Loucy (cell line): ENCODE results near the gene DNAJC2.

Experiments
- H2AFZ ChIP-seq: fragments of 200-600 bp; sonication (generic); 2 replicates; pipeline ENCODE4 v1.6.0; 2016; ENCODE audit warnings: antibody characterized with exemption, mild to moderate bottlenecking, low read length, moderate library complexity
- H3F3A ChIP-seq: fragments of 200-600 bp; 2 replicates; pipeline ENCODE4 v1.6.0; 2016; ENCODE audit warnings: antibody characterized with exemption, low read depth, mild to moderate bottlenecking
- H3K27me3 ChIP-seq: fragments of 200-600 bp; sonication (generic); 2 replicates; pipeline ENCODE4 v1.6.1; 2014; ENCODE audit warnings: low read length, mild to moderate bottlenecking; ENCODE audit not compliant: insufficient read depth, poor library complexity, severe bottlenecking
- H3K36me3 ChIP-seq: fragments of 200-600 bp; sonication (generic); 2 replicates; pipeline ENCODE4 v1.6.1; 2016; ENCODE audit warnings: low read length; ENCODE audit not compliant: insufficient read depth
- H3K4me1 ChIP-seq: fragments of 200-600 bp; sonication (generic); 2 replicates; pipeline ENCODE4 v1.5.1; 2014; ENCODE audit warnings: low read length, mild to moderate bottlenecking; ENCODE audit not compliant: insufficient read depth, poor library complexity, severe bottlenecking
- H3K4me2 ChIP-seq: fragments of 200-600 bp; sonication (generic); 2 replicates; pipeline ENCODE4 v1.6.0; 2014; ENCODE audit warnings: antibody characterized with exemption, low read length, low read depth, mild to moderate bottlenecking; ENCODE audit not compliant: poor library complexity, severe bottlenecking
- H3K4me3 ChIP-seq: fragments of 200-600 bp; sonication (generic); 2 replicates; pipeline ENCODE4 v1.5.1; 2014; ENCODE audit warnings: low read length, mild to moderate bottlenecking, mixed read lengths; ENCODE audit not compliant: poor library complexity, severe bottlenecking
- H3K79me2 ChIP-seq: fragments of 200-600 bp; sonication (generic); 2 replicates; pipeline ENCODE4 v1.6.1; 2014; ENCODE audit warnings: low read length; ENCODE audit not compliant: insufficient read depth
- H3K9ac ChIP-seq: fragments of 200-600 bp; sonication (generic); 2 replicates; pipeline ENCODE4 v1.6.0; 2014; ENCODE audit warnings: mild to moderate bottlenecking, low read depth, low read length, moderate library complexity; ENCODE audit not compliant: poor library complexity, severe bottlenecking
- H3K9me2 ChIP-seq: fragments of 200-600 bp; sonication (generic); replicated peaks from 2 replicates; pipeline ENCODE4 v1.6.1; 2016; ENCODE audit warnings: low read depth, low read length, mixed read lengths
- H3K9me3 ChIP-seq: fragments of 200-600 bp; sonication (generic); 2 replicates; pipeline ENCODE4 v1.6.1; 2014; ENCODE audit warnings: mild to moderate bottlenecking, antibody characterized with exemption, low read length, low read depth; ENCODE audit not compliant: insufficient read depth
- H4K20me1 ChIP-seq: fragments of 200-600 bp; sonication (generic); 2 replicates; pipeline ENCODE4 v1.6.0; 2014; ENCODE audit warnings: antibody characterized with exemption, low read length, mild to moderate bottlenecking; ENCODE audit not compliant: insufficient read depth, poor library complexity, severe bottlenecking
- EZH2phosphoT487 ChIP-seq: fragments of 200-600 bp; IDR thresholded peaks from 2 replicates; pipeline ENCODE4 v1.6.1; 2018; ENCODE audit warnings: antibody characterized with exemption, mild to moderate bottlenecking, moderate library complexity, borderline replicate concordance
- TF ChIP-seq, protein P1 (sequence below): fragments of 200-600 bp; sonication (generic); conservative IDR thresholded peaks from 2 replicates; pipeline ENCODE4 v1.5.1; 2014; ENCODE audit warnings: mild to moderate bottlenecking, antibody characterized with exemption, low read length

The DNAJC2 gene

DNA sequence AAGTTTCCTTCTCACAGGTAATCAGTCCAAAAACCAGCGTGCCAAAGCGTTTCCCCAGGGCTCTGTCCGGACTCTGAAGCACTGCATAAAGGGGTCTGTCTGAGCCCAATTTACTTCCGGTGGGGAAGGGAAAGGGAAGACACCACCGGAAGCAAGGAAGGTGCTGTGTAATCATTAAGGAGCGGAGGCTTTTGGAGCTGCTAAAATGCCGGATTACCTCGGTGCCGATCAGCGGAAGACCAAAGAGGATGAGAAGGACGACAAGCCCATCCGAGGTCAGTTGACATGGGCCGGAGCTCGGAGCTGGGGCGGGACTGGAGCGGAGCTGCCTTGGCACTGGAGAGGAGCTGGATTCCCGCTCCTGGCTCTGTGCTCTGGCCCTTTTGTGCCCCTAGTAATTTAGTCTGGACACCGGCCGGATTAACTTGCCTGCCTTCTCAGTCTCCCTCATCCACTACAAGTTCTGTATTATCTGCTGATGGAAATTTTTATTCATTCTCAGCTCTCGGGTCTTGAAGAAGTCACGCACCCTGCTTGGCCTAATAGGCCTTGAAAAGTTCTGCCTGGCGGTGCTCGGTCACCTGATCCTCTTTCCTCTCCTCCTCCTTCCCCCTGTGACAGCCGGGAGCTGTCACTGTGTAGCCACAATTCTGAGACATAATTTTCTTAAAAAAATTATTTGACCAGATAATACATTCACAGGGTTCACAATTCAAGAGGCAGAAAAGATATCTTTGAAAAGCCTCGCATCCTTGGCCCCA, 3.1 kb upstream of the DNAJC2 start, which contains the start of gene PSMC2:
TSS of gene PSMC2 (plus strand) at position 137 of the 761 bp plus-strand sequence. CDS start at position 206, 69 bp downstream.
- Histone ChIP-seq H3K4me1 (peaks cover 50% of the 10 kb centered on the region), H3F3A (no peaks in the 10 kb centered on the region), H2AFZ (peak within 1 kb of the TSS; percentile 95), H3K9ac (peak within 1 kb of the TSS; percentile 85), H3K27me3 (no peaks in the 10 kb centered on the region), H3K4me3 (peak within 1 kb of the TSS; percentile 95), H3K79me2 (peaks cover 77% of the 10 kb centered on the region), H3K36me3 (peaks cover 2% of the 10 kb centered on the region; the same call in 1 of the 2 replicates), H3K9me2 (no peaks in the 10 kb centered on the region), H4K20me1 (peaks cover 42% of the 10 kb centered on the region), H3K9me3 (no peaks in the 10 kb centered on the region), H3K4me2 (peak within 1 kb of the TSS; percentile 87)
- TF ChIP-seq, protein P1, sequence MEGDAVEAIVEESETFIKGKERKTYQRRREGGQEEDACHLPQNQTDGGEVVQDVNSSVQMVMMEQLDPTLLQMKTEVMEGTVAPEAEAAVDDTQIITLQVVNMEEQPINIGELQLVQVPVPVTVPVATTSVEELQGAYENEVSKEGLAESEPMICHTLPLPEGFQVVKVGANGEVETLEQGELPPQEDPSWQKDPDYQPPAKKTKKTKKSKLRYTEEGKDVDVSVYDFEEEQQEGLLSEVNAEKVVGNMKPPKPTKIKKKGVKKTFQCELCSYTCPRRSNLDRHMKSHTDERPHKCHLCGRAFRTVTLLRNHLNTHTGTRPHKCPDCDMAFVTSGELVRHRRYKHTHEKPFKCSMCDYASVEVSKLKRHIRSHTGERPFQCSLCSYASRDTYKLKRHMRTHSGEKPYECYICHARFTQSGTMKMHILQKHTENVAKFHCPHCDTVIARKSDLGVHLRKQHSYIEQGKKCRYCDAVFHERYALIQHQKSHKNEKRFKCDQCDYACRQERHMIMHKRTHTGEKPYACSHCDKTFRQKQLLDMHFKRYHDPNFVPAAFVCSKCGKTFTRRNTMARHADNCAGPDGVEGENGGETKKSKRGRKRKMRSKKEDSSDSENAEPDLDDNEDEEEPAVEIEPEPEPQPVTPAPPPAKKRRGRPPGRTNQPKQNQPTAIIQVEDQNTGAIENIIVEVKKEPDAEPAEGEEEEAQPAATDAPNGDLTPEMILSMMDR = no peak
- no peak for TF ChIP-seq EZH2phosphoT487

DNA sequence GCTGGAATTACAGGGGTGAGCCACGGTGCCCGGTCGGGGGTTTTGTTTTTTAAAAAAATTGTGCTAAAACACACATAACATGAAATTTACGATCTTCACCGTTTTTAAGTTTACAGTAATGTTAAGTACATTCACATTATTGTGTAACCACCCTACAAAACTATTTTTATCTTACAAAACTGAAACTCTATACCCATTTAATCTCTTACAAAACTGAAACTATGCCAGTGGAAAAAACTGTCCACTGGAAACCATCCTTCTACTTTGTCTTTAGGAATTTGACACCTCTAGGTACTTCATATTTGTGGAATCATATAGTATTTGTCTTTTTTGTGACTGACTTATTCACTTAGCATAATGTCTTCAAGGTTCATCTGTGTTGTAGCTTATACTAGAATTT, 1.8 kb upstream of the DNAJC2 start:
- peak overlapping the region; percentile 87 for H3K4me2 ChIP-seq

DNA sequence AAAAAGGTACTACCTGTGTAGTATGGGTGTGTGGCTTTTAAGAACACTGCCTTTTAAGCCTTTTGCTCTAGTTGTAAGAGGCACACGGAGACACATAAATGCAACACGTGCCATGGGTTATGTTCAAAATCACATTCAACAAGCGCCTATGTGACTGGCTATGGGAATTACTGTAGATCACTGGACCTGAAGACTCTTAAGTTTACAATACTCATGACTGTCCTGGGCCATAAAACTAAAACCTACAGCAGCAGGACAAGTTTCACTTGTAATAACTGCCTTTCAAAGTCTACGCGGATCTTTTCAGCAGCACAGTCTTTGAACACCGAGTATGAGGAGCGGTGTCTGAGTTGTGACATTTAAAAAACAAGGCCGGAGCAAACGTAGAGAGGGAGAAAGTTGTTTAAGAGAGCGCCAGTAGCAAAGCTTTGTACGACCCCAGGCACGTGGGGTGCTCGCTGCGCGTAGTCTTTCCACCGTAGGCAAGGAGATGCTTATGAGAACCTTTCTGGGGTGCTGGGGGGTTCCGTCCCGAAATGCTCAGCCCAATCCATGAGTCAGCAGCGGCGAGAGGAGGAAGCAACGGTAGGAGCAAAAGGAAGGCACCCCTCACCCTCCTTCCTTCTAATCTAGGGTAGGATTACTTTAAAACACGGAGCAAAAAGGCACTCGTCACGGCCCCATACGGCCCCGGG, 662 bp downstream of the DNAJC2 start:
- H3F3A ChIP-seq = no peaks in the 10 kb centered on the region
- H2AFZ ChIP-seq = peak overlapping the region; percentile 100
- peaks cover 9% of the 10 kb centered on the region; the same call in 1 of the 2 replicates for H3K36me3 ChIP-seq
- peak overlapping the region; percentile 90 for H3K4me2 ChIP-seq
- peaks cover 36% of the 10 kb centered on the region for H4K20me1 ChIP-seq
- H3K4me1 ChIP-seq = peaks cover 42% of the 10 kb centered on the region
- peaks cover 78% of the 10 kb centered on the region for H3K79me2 ChIP-seq
- no peak for TF ChIP-seq EZH2phosphoT487
- TF ChIP-seq, protein P1 = no peak
- H3K9me2 ChIP-seq = no peaks in the 10 kb centered on the region
- no peaks in the 10 kb centered on the region for H3K9me3 ChIP-seq
- no peaks in the 10 kb centered on the region for H3K27me3 ChIP-seq
- H3K4me3 ChIP-seq = peak overlapping the region; percentile 89
- peak overlapping the region; percentile 86 for H3K9ac ChIP-seq

More for the DNA sequence above, 1.8 kb upstream of the DNAJC2 start:
- H3K36me3 ChIP-seq = no peaks in the 10 kb centered on the region
- H3K4me3 ChIP-seq = peak overlapping the region; percentile 95
- H4K20me1 ChIP-seq = peaks cover 41% of the 10 kb centered on the region
- no peaks in the 10 kb centered on the region for H3K27me3 ChIP-seq
- no peak overlapping the region for H2AFZ ChIP-seq
- H3F3A ChIP-seq = no peaks in the 10 kb centered on the region
- no peak overlapping the region for H3K9ac ChIP-seq
- peaks cover 79% of the 10 kb centered on the region for H3K79me2 ChIP-seq
- TF ChIP-seq, protein P1 = no peak
- no peak for TF ChIP-seq EZH2phosphoT487
- no peaks in the 10 kb centered on the region for H3K9me2 ChIP-seq
- H3K9me3 ChIP-seq = no peaks in the 10 kb centered on the region
- H3K4me1 ChIP-seq = peaks cover 49% of the 10 kb centered on the region
